OCI-LY1 (cell line): ENCODE data around the gene P4HA3.

Experiments
- H2AFZ ChIP-seq: fragments of 200-600 bp; sonication (generic), shearing (Covaris generic); 2 replicates; pipeline ENCODE4 v1.6.0; 2014; ENCODE audit warnings: antibody characterized with exemption, mild to moderate bottlenecking, low read length
- H3F3A ChIP-seq: fragments of 200-600 bp; sonication (generic), shearing (Covaris generic); 2 replicates; pipeline ENCODE4 v1.6.0; 2014; ENCODE audit warnings: mild to moderate bottlenecking, antibody characterized with exemption, low read length, moderate library complexity; ENCODE audit not compliant: insufficient read depth
- H3K27ac ChIP-seq: fragments of 200-600 bp; sonication (generic); 2 replicates; pipeline ENCODE4 v1.5.1; 2014; ENCODE audit warnings: low read length, mixed run types, mild to moderate bottlenecking, low read depth; ENCODE audit not compliant: poor library complexity, severe bottlenecking
- H3K27me3 ChIP-seq: fragments of 200-600 bp; sonication (generic); 2 replicates; pipeline ENCODE4 v1.6.0; 2014; ENCODE audit warnings: antibody characterized with exemption, mild to moderate bottlenecking, low read length, moderate library complexity; ENCODE audit not compliant: insufficient read depth
- H3K36me3 ChIP-seq: fragments of 200-600 bp; sonication (generic); 2 replicates; pipeline ENCODE4 v1.6.1; 2014; ENCODE audit warnings: mild to moderate bottlenecking, antibody characterized with exemption, low read length, moderate library complexity, mixed read lengths; ENCODE audit not compliant: insufficient read depth
- H3K4me1 ChIP-seq: fragments of 200-600 bp; sonication (generic); 2 replicates; pipeline ENCODE4 v1.5.1; 2014; ENCODE audit warnings: mild to moderate bottlenecking, low read length, moderate library complexity; ENCODE audit not compliant: insufficient read depth, severe bottlenecking
- H3K4me2 ChIP-seq: fragments of 200-600 bp; sonication (generic), shearing (Covaris generic); 2 replicates; pipeline ENCODE4 v1.6.1; 2014; ENCODE audit warnings: low read length
- H3K4me3 ChIP-seq: fragments of 200-600 bp; sonication (generic); 2 replicates; pipeline ENCODE4 v1.5.1; 2014; ENCODE audit warnings: low read length, low read depth, mild to moderate bottlenecking, mixed read lengths; ENCODE audit not compliant: poor library complexity, severe bottlenecking
- H3K79me2 ChIP-seq: fragments of 200-600 bp; shearing (Covaris generic); 2 replicates; pipeline ENCODE4 v1.6.1; 2016; ENCODE audit warnings: mixed run types, low read length, mixed read lengths; ENCODE audit not compliant: insufficient read depth
- H3K9ac ChIP-seq: fragments of 200-600 bp; sonication (generic), shearing (Covaris generic); 2 replicates; pipeline ENCODE4 v1.6.1; 2014; ENCODE audit warnings: mild to moderate bottlenecking, low read length, mixed read lengths
- H3K9me2 ChIP-seq: fragments of 200-600 bp; sonication (generic), shearing (Covaris generic); 2 replicates; pipeline ENCODE4 v1.6.1; 2014; ENCODE audit warnings: low read depth, mild to moderate bottlenecking, low read length, mixed read lengths
- H3K9me3 ChIP-seq: fragments of 200-600 bp; shearing (Covaris generic); 2 replicates; pipeline ENCODE4 v1.6.1; 2014; ENCODE audit warnings: low read length, mixed read lengths
- H4K20me1 ChIP-seq: fragments of 200-600 bp; sonication (generic), shearing (Covaris generic); 2 replicates; pipeline ENCODE4 v1.6.0; 2016; ENCODE audit warnings: mild to moderate bottlenecking, low read length; ENCODE audit not compliant: insufficient read depth
- CTCF ChIP-seq: fragments of 200-600 bp; sonication (generic), shearing (Covaris generic); IDR thresholded peaks from 2 replicates; pipeline ENCODE4 v1.5.1; 2017; ENCODE audit warnings: mild to moderate bottlenecking, antibody characterized with exemption, low read length, moderate library complexity, mixed read lengths
- EZH2 ChIP-seq: fragments of 200-600 bp; sonication (generic), shearing (Covaris generic); IDR thresholded peaks from 2 replicates; pipeline ENCODE4 v1.8.0; 2017; ENCODE audit warnings: borderline replicate concordance, mixed run types, mild to moderate bottlenecking, antibody characterized with exemption, low read length, moderate library complexity, mixed read lengths

P4HA3 gene

DNA sequence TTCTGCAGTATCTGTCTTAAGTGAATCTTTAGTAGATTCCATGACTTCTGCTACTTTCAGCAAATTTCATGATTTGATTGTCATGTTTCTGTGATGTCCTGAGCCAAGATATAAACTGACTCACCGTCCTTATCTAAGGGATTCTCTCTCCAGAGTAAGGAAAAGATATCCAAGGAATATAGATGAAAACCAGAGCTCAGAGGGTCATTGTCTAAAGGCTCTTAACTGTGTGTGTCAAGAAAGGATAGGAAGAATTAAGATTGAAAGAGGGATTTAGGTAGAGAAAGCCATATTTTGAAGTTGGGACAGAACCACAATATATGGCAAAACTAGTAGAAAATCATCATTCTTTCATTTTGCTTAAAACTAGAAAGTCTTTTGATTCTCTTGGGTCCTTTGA is 89.6 kb downstream of the P4HA3 start:
- no peaks in the 10 kb centered on the region for H3K9me3 ChIP-seq
- no peaks in the 10 kb centered on the region for H4K20me1 ChIP-seq
- no peak overlapping the region for H2AFZ ChIP-seq
- no peaks in the 10 kb centered on the region for H3K9me2 ChIP-seq
- no peak overlapping the region for H3K4me2 ChIP-seq
- H3K4me1 ChIP-seq: no peaks in the 10 kb centered on the region
- TF ChIP-seq EZH2: no peak
- TF ChIP-seq CTCF: no peak
- H3K27ac ChIP-seq: no peak overlapping the region
- H3K36me3 ChIP-seq: peaks cover 9% of the 10 kb centered on the region; the same call in 1 of the 2 replicates
- H3K9ac ChIP-seq: no peak overlapping the region
- H3K4me3 ChIP-seq: no peak overlapping the region
- H3K27me3 ChIP-seq: no peaks in the 10 kb centered on the region
- no peaks in the 10 kb centered on the region for H3K79me2 ChIP-seq
- no peaks in the 10 kb centered on the region for H3F3A ChIP-seq

DNA sequence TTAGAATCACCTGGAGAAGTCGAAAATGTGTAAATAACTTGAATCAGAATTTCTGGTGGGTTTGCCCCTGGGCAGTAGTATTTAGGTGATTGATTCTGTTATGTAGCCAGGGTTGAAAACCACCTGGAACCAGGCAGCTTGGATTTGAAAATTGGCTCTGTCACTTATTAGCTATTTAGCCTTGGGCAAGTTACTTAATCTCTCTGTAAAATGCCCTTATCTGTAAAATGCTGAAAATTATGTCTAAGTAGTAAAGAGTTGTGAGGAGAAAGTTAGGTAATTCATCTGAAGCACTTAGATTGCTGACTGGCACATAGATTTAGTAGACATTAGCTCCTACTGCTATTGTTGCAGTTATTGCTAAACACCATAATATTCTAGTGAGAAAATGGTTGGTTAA is 91.1 kb downstream of the P4HA3 start:
- no peak overlapping the region for H3K4me3 ChIP-seq
- no peaks in the 10 kb centered on the region for H3K79me2 ChIP-seq
- H4K20me1 ChIP-seq: no peaks in the 10 kb centered on the region
- no peaks in the 10 kb centered on the region for H3K27me3 ChIP-seq
- no peak overlapping the region for H3K9ac ChIP-seq
- H3F3A ChIP-seq: no peaks in the 10 kb centered on the region
- TF ChIP-seq CTCF: no peak
- no peak for TF ChIP-seq EZH2
- H3K9me3 ChIP-seq: 0 out of 2 replicates have a peak, but pooled peaks cover under 1% of the 10 kb centered on the region
- H3K4me2 ChIP-seq: no peak overlapping the region
- H2AFZ ChIP-seq: no peak overlapping the region
- no peaks in the 10 kb centered on the region for H3K4me1 ChIP-seq
- H3K9me2 ChIP-seq: no peaks in the 10 kb centered on the region
- H3K27ac ChIP-seq: no peak overlapping the region
- H3K36me3 ChIP-seq: peaks cover 6% of the 10 kb centered on the region; the same call in 1 of the 2 replicates
